HG03432 (cell line): ENCODE data around the gene ZNRF3.
A peak's percentile ranks its signal among the peaks of the same experiment; 100 is the strongest.
"Not testable (repeated sequence)": the region's sequence is repeated elsewhere in the genome, so short reads cannot be mapped to it uniquely, and the experiment has no call there.

Experiments
- ATAC-seq: cut with Tn5 transposase; IDR thresholded peaks from one replicate; pipeline ENCODE4 v1.9.1; 2021; ENCODE audit warnings: mild to moderate bottlenecking, moderate library complexity; ENCODE audit not compliant: unreplicated experiment

ZNRF3 gene

GRCh38 chr22:28882878-28883656 lies at the start of gene ZNRF3:
Gene ZNRF3 (plus strand): TSS chr22:28883572. CDS start chr22:28883767, 195 bp downstream.
- ATAC-seq, result peak; percentile 78

- no peak for ATAC-seq
These were observed 47.7 kb upstream of the ZNRF3 start for GRCh38 chr22:28835630-28836189.

GRCh38 chr22:28837640-28838039 lies 45.7 kb upstream of the ZNRF3 start:
- ATAC-seq, result no peak

GRCh38 chr22:28838971-28839370 lies 44.4 kb upstream of the ZNRF3 start:
- ATAC-seq, result no peak

- no peak for ATAC-seq
These were observed 42.3 kb upstream of the ZNRF3 start for GRCh38 chr22:28841111-28841510.

- no peak for ATAC-seq
These were observed 39.7 kb upstream of the ZNRF3 start for GRCh38 chr22:28843633-28844032.

GRCh38 chr22:28844277-28844676 lies 39.1 kb upstream of the ZNRF3 start:
- not testable (repeated sequence) for ATAC-seq

- no peak for ATAC-seq
These were observed 36.4 kb upstream of the ZNRF3 start for GRCh38 chr22:28846994-28847393.

- no peak for ATAC-seq
These were observed 27.8 kb upstream of the ZNRF3 start for GRCh38 chr22:28855355-28856094.

GRCh38 chr22:28856095-28856455 lies 27.3 kb upstream of the ZNRF3 start:
- no peak for ATAC-seq

GRCh38 chr22:28857288-28857687 lies 26.1 kb upstream of the ZNRF3 start:
- ATAC-seq, result no peak

GRCh38 chr22:28864878-28865596 lies 18.3 kb upstream of the ZNRF3 start:
- no peak for ATAC-seq

GRCh38 chr22:28867191-28867590 lies 16.2 kb upstream of the ZNRF3 start:
- no peak for ATAC-seq

- not testable (repeated sequence) for ATAC-seq
These were observed 15.0 kb upstream of the ZNRF3 start for GRCh38 chr22:28868389-28868788.

- ATAC-seq, result no peak
These were observed 13.6 kb upstream of the ZNRF3 start for GRCh38 chr22:28869736-28870135.

GRCh38 chr22:28873183-28873963 lies 10.0 kb upstream of the ZNRF3 start:
- ATAC-seq, result no peak

GRCh38 chr22:28874061-28874460 lies 9.3 kb upstream of the ZNRF3 start:
- ATAC-seq, result no peak

GRCh38 chr22:28874811-28875320 lies 8.5 kb upstream of the ZNRF3 start:
- no peak for ATAC-seq

GRCh38 chr22:28882545-28882877 lies 861 bp upstream of the ZNRF3 start:
- no peak for ATAC-seq

GRCh38 chr22:28883657-28883916 lies 215 bp downstream of the ZNRF3 start:
- ATAC-seq, result no peak
